ENCODE results near the gene RAB11FIP4. TPM values are rescaled to one million over a fixed set of nuclear protein-coding genes. Genes with fewer than 3 reads are reported as not detected.

The RAB11FIP4 gene
- total RNA-seq, 2 donors from 2014 or later = 35.6 to 62.2 TPM

DNA sequence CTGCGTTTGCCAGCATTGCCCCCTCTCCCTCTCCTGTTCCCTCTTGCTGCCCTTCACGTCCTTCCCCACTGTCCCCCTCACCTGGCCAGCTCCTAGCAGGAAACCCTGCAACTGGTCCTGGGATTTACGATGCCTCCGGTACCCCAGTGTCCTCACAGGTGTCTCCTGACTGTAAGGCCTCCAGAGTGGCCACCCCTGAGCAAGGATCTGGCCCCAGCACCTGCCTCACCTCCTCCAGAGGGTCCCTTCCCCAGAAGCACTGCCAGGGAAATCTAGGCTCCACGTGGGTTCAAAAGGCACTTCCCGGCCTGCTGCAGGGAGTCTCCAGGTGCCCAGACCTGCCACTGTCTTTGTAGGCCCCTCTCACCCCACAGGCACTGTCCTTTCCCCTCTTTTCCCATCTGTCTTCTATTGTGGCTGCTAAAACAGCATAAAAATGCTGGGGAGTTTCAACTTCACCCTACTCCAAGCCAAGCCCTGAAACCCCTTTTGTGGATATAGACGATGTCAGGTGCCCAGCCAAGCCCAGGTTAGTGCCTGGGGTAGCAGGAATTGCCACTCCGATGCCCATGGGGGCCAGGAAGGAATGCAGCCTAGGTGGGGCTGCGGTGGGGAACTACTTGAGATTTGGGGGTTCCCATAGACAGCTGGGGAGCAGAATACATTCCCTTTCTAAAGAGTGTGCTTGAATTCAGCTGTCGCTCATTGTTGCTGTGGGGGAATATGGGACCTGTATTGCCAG is 25.7 kb downstream of the RAB11FIP4 start:
- TF ChIP-seq, protein P1, sequence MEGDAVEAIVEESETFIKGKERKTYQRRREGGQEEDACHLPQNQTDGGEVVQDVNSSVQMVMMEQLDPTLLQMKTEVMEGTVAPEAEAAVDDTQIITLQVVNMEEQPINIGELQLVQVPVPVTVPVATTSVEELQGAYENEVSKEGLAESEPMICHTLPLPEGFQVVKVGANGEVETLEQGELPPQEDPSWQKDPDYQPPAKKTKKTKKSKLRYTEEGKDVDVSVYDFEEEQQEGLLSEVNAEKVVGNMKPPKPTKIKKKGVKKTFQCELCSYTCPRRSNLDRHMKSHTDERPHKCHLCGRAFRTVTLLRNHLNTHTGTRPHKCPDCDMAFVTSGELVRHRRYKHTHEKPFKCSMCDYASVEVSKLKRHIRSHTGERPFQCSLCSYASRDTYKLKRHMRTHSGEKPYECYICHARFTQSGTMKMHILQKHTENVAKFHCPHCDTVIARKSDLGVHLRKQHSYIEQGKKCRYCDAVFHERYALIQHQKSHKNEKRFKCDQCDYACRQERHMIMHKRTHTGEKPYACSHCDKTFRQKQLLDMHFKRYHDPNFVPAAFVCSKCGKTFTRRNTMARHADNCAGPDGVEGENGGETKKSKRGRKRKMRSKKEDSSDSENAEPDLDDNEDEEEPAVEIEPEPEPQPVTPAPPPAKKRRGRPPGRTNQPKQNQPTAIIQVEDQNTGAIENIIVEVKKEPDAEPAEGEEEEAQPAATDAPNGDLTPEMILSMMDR (conservative IDR thresholded peaks at IDR 0.05) = no peak
- DNase-seq = no peak
- H3K27ac ChIP-seq (ENCODE audit: low read depth, low read length) = no peak overlapping the region

GRCh38 chr17:31418773-31419350 is 27.4 kb downstream of the RAB11FIP4 start:
- no peak overlapping the region for H3K27ac Mint-ChIP-seq
- 51 to 56% methylated on average over 3 to 6 of the region's 6 CpGs for WGBS, 2 experiments (ENCODE audit: insufficient coverage in 1 of 2, insufficient read length in 1 of 2)
- TF ChIP-seq, protein P1 (conservative IDR thresholded peaks at IDR 0.05) = no peak
- Histone ChIP-seq H3K27me3 (ENCODE audit: control insufficient read depth, insufficient read depth, low read length, poor library complexity, severe bottlenecking) (no peaks in the 10 kb centered on the region), H3K9ac (ENCODE audit: extremely low read depth, low read length, poor library complexity, severe bottlenecking) (no peak overlapping the region), H3K36me3 (ENCODE audit: control insufficient read depth, insufficient read depth, low read length) (no peaks in the 10 kb centered on the region), H3K4me1 (ENCODE audit: control insufficient read depth, insufficient read depth, low read length) (no peaks in the 10 kb centered on the region), H3K27ac (ENCODE audit: low read depth, low read length) (no peak overlapping the region), H3K4me3 (ENCODE audit: low read length) (no peak overlapping the region), H3K9me3 (ENCODE audit: control insufficient read depth, low read length) (no peaks in the 10 kb centered on the region)
- H3K9me3 Mint-ChIP-seq = no peaks in the 10 kb centered on the region
- H3K4me1 Mint-ChIP-seq = peaks cover 7% of the 10 kb centered on the region
- H3K4me3 Mint-ChIP-seq = no peak overlapping the region
- no peaks in the 10 kb centered on the region for H3K36me3 Mint-ChIP-seq (ENCODE audit: low read depth)
- H3K27me3 Mint-ChIP-seq (ENCODE audit: insufficient read depth) = peaks cover 2% of the 10 kb centered on the region
- DNase-seq = no peak

More for the DNA sequence above, 25.7 kb downstream of the RAB11FIP4 start:
- Histone ChIP-seq H3K9ac (ENCODE audit: extremely low read depth, low read length, poor library complexity, severe bottlenecking) (no peak overlapping the region), H3K36me3 (ENCODE audit: control insufficient read depth, insufficient read depth, low read length) (no peaks in the 10 kb centered on the region), H3K27me3 (ENCODE audit: control insufficient read depth, insufficient read depth, low read length, poor library complexity, severe bottlenecking) (no peaks in the 10 kb centered on the region), H3K4me3 (ENCODE audit: low read length) (no peak overlapping the region), H3K9me3 (ENCODE audit: control insufficient read depth, low read length) (no peaks in the 10 kb centered on the region), H3K4me1 (ENCODE audit: control insufficient read depth, insufficient read depth, low read length) (no peaks in the 10 kb centered on the region)
- no peaks in the 10 kb centered on the region for H3K27me3 Mint-ChIP-seq (ENCODE audit: insufficient read depth)
- H3K27ac Mint-ChIP-seq = no peak overlapping the region
- WGBS, 2 experiments (ENCODE audit: insufficient coverage in 1 of 2, insufficient read length in 1 of 2) = 84 to 86% methylated on average over 7 to 10 of the region's 10 CpGs
- H3K4me1 Mint-ChIP-seq = peaks cover 7% of the 10 kb centered on the region
- no peaks in the 10 kb centered on the region for H3K36me3 Mint-ChIP-seq (ENCODE audit: low read depth)
- no peaks in the 10 kb centered on the region for H3K9me3 Mint-ChIP-seq
- no peak overlapping the region for H3K4me3 Mint-ChIP-seq

DNA sequence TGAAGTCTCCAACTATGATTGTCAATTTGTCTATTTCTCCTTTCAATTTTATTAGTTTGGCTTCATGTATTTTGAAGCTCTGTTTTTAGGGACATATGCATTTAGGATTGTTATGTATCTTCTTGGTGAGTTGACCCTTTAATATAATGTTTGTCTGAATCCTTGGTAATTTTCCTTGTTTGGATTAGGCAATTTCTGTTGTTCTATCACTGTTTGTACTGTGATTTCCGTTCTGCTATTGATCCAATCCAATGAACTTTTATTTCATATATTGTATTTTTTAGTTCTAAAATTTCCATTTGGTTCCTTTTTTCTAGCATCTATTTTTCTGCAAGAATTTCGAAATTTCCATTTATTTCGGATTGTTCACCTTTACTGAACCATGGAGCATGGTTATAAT is 31.0 kb downstream of the RAB11FIP4 start:
- TF ChIP-seq, protein P1 (conservative IDR thresholded peaks at IDR 0.05) = no peak
- H3K27me3 Mint-ChIP-seq (ENCODE audit: insufficient read depth) = peaks cover 2% of the 10 kb centered on the region
- H3K4me1 Mint-ChIP-seq = peaks cover 15% of the 10 kb centered on the region
- 90 to 92% methylated on average over 2 to 3 of the region's 3 CpGs for WGBS, 2 experiments (ENCODE audit: insufficient coverage in 1 of 2, insufficient read length in 1 of 2)
- no peak overlapping the region for H3K4me3 Mint-ChIP-seq
- no peak overlapping the region for H3K4me3 ChIP-seq (ENCODE audit: low read length)
- H3K4me1 ChIP-seq (ENCODE audit: control insufficient read depth, insufficient read depth, low read length) = peaks cover 9% of the 10 kb centered on the region
- H3K9me3 ChIP-seq (ENCODE audit: control insufficient read depth, low read length) = no peaks in the 10 kb centered on the region
- no peak for DNase-seq
- H3K27me3 ChIP-seq (ENCODE audit: control insufficient read depth, insufficient read depth, low read length, poor library complexity, severe bottlenecking) = no peaks in the 10 kb centered on the region
- no peak overlapping the region for H3K9ac ChIP-seq (ENCODE audit: extremely low read depth, low read length, poor library complexity, severe bottlenecking)
- no peak overlapping the region for H3K27ac Mint-ChIP-seq
- no peaks in the 10 kb centered on the region for H3K36me3 ChIP-seq (ENCODE audit: control insufficient read depth, insufficient read depth, low read length)
- H3K36me3 Mint-ChIP-seq (ENCODE audit: low read depth) = no peaks in the 10 kb centered on the region
- H3K9me3 Mint-ChIP-seq = no peaks in the 10 kb centered on the region
- H3K27ac ChIP-seq (ENCODE audit: low read depth, low read length) = no peak overlapping the region

Data from endodermal cell (in vitro differentiated cells).